Measurements from ENCODE around the gene HOXD3. TPM values are rescaled to one million over a fixed set of nuclear protein-coding genes. Genes with fewer than 3 reads are reported as not detected.

Gene HOXD3
- total RNA-seq, 3 donors from 2014 or later (not counting 1 experiment from before 2014, with no cell fraction given), result not detected

- ATAC-seq (no peak), DNase-seq (no peak)
- peaks cover 0 to 10% of the 10 kb centered on the region in 2 donors for H3K4me1 Mint-ChIP-seq
- H3K4me3 Mint-ChIP-seq, result no peak overlapping the region
- H3K27ac Mint-ChIP-seq, result no peak overlapping the region
- Histone ChIP-seq H3K27ac (ENCODE audit: low read length) (no peak overlapping the region), H3K27me3 (ENCODE audit: control insufficient read depth, insufficient read depth, low read length) (peaks cover 61% of the 10 kb centered on the region), H3K9me3 (ENCODE audit: control insufficient read depth, insufficient read depth, low read length) (peaks cover 5% of the 10 kb centered on the region), H3K4me1 (ENCODE audit: control insufficient read depth, insufficient read depth, low read length) (peaks cover 7% of the 10 kb centered on the region), H3K4me3 (ENCODE audit: low read length) (no peak overlapping the region), H3K36me3 (ENCODE audit: control insufficient read depth, insufficient read depth, low read length) (no peaks in the 10 kb centered on the region)
- TF ChIP-seq CTCF (IDR thresholded peaks at IDR 0.05), result no peak
- H3K36me3 Mint-ChIP-seq, result peaks cover 8% of the 10 kb centered on the region
- H3K27me3 Mint-ChIP-seq (ENCODE audit: low read depth in 2 of 2), result peaks cover 67 to 85% of the 10 kb centered on the region in 2 donors
- 34% methylated on average over 2 of the region's 4 CpGs for WGBS (ENCODE audit: insufficient coverage)
- intact Hi-C loops (cut with micrococcal nuclease), result no loop called here
- H3K9me3 Mint-ChIP-seq, result peaks cover 0 to 2% of the 10 kb centered on the region in 2 donors
Observed at GRCh38 chr2:176145085-176145969, 11.8 kb upstream of the HOXD3 start.

- peaks cover 0 to 10% of the 10 kb centered on the region in 2 donors for H3K4me1 Mint-ChIP-seq
- WGBS (ENCODE audit: insufficient coverage), result 22% methylated on average over 5 of the region's 6 CpGs
Observed at GRCh38 chr2:176146101-176146500, 11.0 kb upstream of the HOXD3 start.

GRCh38 chr2:176146645-176147044, 10.5 kb upstream of the HOXD3 start:
- Histone ChIP-seq H3K9me3 (ENCODE audit: control insufficient read depth, insufficient read depth, low read length) (no peaks in the 10 kb centered on the region), H3K4me3 (ENCODE audit: low read length) (no peak overlapping the region), H3K36me3 (ENCODE audit: control insufficient read depth, insufficient read depth, low read length) (no peaks in the 10 kb centered on the region), H3K27ac (ENCODE audit: low read length) (no peak overlapping the region), H3K4me1 (ENCODE audit: control insufficient read depth, insufficient read depth, low read length) (no peaks in the 10 kb centered on the region), H3K27me3 (ENCODE audit: control insufficient read depth, insufficient read depth, low read length) (peaks cover 62% of the 10 kb centered on the region)
- Mint-ChIP-seq H3K4me3 (no peak overlapping the region), H3K27me3 (ENCODE audit: low read depth in 2 of 2) (peaks cover 70 to 82% of the 10 kb centered on the region in 2 donors), H3K36me3 (peaks cover 2% of the 10 kb centered on the region), H3K9me3 (peaks cover 0 to 2% of the 10 kb centered on the region in 2 donors), H3K27ac (no peak overlapping the region), H3K4me1 (peaks cover 0 to 6% of the 10 kb centered on the region in 2 donors)
- no peak for ATAC-seq
- no peak for TF ChIP-seq CTCF (IDR thresholded peaks at IDR 0.05)
- intact Hi-C loops (cut with micrococcal nuclease), result no loop called here
- DNase-seq, result no peak

More at GRCh38 chr2:176146101-176146500, 11.0 kb upstream of the HOXD3 start:
- no peak for TF ChIP-seq CTCF (IDR thresholded peaks at IDR 0.05)
- Histone ChIP-seq H3K27ac (ENCODE audit: low read length) (no peak overlapping the region), H3K4me1 (ENCODE audit: control insufficient read depth, insufficient read depth, low read length) (no peaks in the 10 kb centered on the region), H3K27me3 (ENCODE audit: control insufficient read depth, insufficient read depth, low read length) (peaks cover 61% of the 10 kb centered on the region), H3K4me3 (ENCODE audit: low read length) (no peak overlapping the region), H3K9me3 (ENCODE audit: control insufficient read depth, insufficient read depth, low read length) (no peaks in the 10 kb centered on the region), H3K36me3 (ENCODE audit: control insufficient read depth, insufficient read depth, low read length) (no peaks in the 10 kb centered on the region)
- Mint-ChIP-seq H3K27me3 (ENCODE audit: low read depth in 2 of 2) (peaks cover 70 to 87% of the 10 kb centered on the region in 2 donors), H3K9me3 (peaks cover 0 to 2% of the 10 kb centered on the region in 2 donors), H3K27ac (no peak overlapping the region), H3K4me3 (no peak overlapping the region), H3K36me3 (peaks cover 7% of the 10 kb centered on the region)
- DNase-seq, result no peak
- intact Hi-C loops (cut with micrococcal nuclease), result no loop called here
- no peak for ATAC-seq
